HG02870 (cell line): ENCODE data around the gene ALOXE3.

Experiments used
- ATAC-seq: cut with Tn5 transposase; IDR thresholded peaks from one replicate; pipeline ENCODE4 v1.9.1; 2021; ENCODE audit warnings: mild to moderate bottlenecking, moderate library complexity; ENCODE audit not compliant: unreplicated experiment

ALOXE3 gene

DNA sequence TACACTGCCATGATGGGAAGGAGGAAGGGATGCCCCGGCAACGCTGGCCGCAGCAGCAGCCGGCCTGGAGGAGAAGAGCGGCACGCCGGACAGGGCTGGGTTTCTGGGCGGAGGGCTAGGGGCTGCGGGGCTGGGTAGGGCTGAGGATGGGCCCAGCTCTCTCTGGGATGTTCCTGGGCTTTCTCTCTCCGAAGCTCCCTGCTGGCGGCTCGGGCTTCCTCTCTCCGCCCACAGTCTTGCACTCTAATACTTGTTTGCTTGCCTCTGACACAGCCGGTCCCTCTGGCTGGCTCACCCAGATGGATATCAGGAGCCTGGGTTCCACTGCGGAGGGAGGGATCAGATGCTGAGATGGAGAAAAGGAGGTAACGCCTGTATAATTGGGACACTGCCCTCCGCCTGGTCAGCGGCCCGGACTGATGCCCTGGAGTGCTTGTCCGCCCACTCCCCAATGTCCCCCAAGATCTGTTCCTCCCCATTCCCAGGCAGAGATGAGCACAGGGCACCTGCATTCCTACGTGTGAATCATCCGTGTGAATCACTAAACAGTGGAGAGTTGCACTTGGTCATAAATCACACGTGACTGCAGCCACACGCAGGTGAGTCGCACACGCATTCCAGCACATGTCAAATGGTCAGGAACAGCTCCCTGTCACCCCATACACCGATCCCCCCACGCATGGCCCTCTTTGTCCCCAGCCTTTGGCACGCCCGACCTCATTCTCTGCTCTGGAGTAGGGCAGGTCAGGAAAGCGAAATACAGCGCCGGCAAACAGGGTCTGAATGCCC, at the start of gene ALOXE3:
Gene ALOXE3 (minus strand): TSS at position 535 of the 789 bp plus-strand sequence. CDS start 524 bp downstream, at position 11.
- ATAC-seq, result no peak

DNA sequence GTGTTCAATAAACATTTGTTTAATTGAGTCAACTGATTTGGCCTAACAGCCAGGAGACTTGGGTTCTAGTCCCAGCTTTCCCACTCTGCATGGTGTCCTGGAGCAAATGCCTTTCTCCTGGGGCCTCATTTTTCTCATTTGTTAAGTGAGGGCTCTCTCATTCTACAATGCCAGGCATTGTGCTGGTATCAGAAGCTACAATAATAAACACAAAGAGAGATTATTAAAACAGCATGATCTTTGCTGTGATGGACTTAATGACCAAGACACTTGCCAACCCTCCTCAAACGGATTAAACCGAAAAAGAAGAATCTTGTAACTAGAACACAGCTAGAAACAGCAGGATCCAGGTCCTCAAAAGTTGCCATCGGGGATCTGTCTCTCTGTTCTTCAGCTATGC, 49.2 kb upstream of the ALOXE3 start:
- no peak for ATAC-seq

DNA sequence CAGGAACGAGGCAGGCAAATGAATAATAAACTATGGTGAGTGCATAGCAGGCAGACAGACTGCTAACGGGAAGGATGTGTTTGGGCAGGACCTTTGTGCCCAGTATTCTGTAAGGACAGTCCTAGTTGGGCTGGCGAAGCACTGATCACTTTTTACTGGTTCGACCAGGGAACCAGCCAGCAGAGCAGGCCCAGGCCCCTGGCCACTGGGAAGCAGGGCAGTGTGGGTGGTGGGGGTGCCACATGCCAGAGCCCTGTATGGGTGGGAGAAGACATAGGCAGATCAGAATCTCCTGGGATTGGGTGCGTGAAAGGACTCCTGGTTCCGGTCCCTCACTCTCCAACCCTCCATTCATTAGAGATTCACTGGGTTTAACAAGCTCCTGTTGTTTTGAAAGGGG, 48.4 kb upstream of the ALOXE3 start:
- ATAC-seq, result no peak

DNA sequence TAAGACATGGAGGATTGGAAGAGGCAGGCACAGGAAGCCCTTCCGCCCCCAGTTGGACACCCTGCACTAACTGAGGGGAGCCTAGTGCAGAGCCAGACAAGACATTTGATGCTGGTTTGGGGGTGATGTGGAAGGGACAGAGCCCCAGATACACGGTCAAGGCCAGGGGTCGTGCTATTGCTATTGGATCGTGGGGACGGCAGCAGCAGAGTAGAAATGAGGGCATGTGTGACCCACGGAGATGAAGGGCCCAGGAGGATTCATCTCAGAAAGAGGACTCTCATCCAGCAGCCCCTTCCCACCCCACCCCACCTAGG, 46.5 kb upstream of the ALOXE3 start:
- ATAC-seq, result no peak

DNA sequence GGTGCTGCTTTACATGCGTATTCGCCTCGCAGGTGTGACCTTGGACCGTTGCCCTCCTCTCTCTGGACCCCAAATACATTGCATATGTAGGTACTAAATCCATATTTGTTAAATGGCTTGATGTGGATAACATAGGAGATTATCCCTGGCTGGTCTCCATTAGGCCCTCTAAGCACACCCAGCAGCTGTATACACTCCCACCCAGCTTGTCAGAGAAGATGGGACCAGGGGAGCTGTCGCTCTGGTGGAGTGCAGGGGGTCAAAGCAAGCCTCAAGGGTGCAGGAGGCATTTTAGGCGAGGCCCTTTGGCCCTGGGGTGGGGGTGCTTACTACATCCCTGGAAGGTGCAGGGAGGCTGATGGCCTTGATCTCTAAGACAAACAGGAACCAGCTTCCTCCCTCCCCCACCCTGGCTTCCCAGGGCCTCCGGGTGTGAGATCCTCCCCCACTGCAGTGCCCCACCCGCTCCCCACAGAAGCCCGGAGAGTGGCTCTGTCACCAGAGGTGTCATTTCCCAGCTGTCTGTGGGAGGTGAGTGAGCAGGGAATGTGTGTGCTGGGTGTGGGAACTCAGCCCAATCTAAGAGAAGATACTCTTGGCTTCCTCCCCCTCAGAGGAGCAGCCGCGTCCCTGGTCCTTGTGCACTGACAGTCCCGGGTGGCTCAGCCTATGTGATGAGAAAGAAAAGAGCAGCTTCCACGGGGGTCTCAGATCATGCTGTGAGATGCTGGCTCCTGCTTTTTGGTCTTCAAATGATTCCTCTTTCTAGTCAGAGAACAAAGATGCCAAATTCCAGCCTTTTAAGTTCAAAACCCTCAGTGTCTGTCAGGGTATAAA, 45.9 kb upstream of the ALOXE3 start:
- no peak for ATAC-seq

DNA sequence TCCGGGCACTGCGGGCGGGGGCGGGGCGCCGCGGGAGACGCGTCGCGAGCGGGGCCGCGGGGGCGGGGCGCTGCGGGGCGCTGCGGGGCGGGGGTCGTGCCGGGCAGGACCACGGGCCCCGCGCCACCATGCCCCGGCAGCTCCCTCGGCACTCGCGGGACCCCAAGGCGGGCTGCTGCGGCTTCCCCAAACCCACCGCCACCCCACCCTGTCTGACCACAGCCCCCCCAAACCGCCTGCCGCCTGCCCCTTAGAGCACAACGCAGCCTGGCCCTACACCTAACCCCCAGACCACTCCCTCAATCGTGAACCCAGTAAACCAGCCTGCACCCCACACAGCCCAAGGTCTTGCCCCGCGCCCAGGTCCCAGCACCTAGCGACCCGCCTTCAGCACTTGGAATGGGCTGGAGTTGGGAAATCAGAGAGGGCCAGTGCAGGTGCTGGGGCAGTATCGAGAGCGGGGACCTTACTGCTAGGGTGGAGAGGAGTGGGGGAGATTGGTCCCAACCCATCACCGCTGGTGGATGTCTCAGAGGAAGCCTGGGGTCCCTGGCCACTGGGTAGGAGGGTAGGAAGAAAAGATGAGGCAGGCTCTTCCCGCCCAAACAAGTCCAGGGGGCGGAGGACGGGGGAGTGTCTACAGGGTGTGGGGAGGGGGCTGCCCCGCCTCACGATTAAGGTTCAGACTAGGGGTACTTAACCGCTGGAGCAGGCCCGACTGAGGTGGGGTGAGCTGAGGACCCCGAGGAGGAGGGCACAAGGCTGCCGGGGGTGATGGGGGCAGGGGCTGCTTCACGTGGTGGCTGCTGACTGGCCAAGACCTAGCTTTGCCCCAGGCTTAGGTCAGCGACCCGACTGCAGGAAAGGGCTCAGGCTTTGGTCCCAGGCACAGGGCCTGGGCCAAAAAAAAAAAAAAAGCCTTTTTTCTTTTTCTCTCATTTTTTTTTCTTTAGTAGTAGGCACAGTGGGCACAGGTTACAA, 45.0 kb upstream of the ALOXE3 start:
- ATAC-seq, result no peak

DNA sequence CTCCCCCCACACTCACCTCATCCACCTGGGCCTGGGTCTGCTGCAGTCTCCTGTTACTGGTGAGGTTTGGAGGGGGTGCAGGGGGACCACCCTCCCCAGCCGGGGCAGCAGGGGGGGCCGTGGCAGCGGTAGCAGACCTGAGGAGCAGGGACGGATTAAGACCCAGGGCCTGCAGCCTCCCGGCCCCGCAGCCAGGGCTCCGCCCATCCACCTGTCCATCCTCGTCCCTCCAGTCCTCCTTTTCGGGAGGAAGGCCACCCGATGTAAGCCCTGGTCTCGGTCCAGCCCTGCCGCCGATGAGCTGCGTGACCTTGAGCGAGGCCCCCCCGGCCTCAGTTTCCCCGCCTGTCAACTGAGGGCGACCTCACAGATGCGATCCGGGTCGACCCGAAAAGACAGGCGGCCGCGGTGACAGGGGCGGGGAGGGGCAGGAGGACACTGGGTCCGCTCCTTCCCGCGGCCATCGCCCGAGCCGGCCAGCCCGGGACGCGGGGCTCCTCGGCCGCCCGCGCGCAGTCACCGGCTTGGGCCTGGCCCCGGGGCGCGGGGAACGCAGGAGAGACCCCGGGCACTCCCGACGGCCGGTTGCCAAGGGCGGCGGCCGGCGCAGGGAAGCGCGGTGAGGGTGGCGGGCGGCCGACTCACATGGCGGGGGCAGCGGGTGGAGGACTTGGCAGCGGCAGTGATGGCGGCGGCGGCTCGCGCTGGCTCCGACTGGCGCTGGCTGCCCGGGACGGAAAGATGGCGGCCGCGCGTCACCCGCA, 44.1 kb upstream of the ALOXE3 start, which contains the start of gene VAMP2:
Gene VAMP2 (minus strand): TSS at position 716 of the 764 bp plus-strand sequence. CDS start 69 bp downstream, at position 647.
- ATAC-seq, result no peak

DNA sequence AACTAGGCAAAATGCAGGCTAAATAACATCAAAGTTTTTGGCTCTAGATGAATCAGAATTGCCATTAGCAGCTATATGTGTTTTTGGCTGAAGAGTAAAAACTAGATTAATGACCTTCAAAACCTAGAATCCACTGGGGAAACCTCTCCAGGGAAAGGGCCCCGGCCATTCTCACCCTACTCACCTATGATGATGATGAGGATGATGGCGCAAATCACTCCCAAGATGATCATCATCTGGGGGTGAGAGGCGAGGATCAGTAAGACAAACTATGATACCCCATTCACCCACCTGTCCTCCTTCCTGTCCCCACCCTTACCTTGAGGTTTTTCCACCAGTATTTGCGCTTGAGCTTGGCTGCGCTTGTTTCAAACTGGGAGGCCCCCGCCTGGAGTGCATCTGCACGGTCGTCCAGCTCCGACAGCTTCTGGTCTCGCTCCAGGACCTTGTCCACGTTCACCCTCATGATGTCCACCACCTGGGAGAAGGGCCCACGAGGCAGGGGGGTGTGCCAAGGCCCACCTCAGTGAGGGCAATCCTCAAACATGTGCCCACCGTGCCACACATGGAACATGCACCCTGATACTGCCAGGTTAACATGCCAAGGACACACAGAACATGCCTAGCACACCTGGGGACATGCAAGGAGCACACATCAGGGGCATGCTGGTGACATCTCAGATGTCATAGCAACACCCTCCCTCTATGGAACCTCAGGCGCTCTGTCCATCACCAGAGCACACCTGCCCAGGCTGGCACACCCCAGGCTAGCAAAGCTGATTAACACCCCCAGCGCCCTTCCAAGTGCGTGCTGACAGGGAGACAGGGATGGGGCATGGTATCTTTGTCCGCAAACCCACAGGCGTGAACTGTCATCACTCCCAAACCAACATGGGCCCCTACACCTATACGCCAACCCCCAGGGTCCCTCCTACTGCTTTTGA, 43.2 kb upstream of the ALOXE3 start:
- ATAC-seq, result no peak

DNA sequence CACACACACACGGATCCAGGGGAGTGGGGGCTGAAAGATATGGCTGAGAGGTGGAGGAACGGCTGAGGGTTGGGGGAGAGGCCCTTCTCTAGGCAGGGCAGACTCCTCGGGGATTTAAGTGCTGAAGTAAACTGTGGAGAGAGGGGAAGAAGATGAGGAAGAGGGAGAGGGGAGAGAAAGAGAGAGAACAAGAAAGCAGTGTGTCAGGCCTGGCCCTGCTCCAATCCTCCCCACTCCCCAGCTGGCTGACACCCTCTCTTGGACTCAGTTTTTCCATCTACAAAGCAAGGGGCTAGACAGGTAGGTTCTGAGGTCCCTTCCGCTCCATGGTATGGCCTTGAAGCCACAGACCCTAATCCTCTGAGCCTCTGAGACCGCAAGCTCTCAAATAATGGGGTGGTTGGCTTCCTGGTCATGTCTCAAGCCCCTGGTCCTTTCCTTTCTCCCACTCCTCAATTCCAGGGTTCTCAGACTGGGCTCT, 42.5 kb upstream of the ALOXE3 start:
- ATAC-seq, result no peak

DNA sequence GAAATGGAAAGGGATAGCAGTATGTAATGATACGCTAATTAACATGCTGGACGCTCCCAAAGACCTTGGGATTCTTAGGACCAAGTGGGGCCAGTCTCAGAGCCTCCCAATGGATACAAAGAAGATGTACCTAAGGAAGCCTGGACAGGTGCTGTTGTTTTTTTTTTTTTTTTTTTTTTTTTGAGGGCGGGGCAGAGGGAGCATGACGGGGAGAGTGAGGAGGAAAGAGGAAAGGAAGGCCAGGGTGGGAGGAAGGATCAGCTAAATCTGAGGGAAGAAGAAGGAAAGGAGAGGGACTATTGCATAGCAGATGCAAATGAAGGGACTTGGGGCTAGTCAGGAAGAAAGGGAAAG, 41.9 kb upstream of the ALOXE3 start:
- no peak for ATAC-seq

DNA sequence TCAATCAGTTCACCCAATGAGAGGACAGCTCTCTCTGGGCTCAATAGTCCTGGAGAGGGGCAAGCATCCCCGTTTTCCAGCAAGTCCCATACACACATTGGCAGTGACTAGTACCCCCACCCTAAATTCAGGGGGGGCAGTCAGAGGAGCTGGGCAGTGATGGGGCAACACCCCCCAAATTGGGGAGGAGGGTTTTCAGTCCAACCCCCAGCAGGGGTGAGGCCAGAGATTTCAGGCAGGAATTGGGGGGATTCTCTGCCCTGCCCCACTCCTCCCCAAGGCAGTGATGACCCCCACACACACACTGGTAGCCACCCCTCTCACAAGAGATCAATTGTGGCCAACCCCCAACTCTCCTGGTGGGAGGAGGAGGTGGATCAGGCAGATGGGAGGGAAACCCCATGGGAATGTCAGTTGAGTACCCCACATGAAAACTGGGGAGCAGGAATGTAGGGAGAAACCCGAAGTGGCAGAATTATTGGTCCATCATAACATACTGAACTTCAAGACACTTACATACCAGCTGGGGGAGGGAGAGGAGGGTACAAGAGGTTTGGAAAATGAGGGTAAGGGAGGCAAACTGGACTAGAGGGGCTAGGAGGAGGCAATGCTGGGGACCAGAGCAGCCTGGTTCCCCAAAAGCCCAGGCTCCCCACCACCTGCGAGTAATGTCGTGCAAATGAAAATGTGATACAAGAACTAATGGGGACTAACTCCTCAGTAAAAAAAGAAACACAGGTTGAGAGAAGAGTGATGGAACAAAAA, 41.3 kb upstream of the ALOXE3 start:
- ATAC-seq, result no peak

DNA sequence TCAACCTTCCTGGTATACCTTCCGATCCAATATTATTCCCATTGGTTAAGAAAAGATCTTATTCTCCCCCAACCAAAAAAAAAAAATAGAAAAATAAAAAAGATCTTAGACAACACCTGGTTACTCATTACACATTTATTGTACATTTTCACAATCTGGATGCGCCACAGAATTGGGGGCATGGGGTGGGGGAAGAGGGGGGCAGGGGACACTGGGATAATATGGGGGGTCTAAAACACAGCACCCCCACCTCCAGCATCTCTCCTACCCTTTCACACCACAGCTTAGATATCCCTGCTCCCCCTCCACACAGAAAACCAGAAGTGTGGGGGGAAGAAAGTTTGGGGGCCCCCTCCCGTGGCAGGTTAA, 40.7 kb upstream of the ALOXE3 start:
- ATAC-seq, result no peak

DNA sequence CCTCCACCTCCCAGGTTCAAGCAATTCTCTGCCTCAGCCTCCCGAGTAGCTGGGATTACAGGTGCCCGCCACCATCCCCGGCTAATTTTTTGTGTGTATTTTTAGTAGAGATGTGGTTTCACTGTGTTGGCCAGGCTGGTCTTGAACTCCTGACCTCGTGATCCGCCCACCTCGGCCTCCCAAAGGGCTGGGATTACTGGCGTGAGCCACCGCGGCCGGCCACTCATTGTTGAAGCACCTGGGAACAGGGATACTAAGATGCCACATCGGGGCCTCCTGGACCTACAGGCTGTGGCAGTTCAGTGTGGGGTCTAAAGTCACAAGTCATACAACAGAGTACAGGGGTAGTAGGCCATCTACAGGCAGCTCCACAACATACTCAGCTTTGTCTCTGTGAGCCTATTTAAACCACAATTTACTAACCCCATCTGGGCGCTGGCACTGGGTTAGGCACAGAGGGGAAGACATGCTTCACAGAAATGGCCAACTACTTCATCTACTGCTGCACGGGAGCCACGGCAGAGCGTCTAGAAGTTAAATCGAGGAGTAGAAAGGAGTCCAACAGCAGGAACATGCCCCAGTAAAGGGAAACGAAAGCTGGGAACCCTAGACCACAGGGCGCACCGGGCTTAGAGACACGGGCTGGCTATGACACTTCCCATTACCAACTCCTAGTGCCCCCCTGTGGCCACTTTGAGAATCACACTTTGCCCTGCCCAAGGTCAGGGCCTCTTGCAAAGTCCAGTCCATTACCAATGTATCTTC, 40.1 kb upstream of the ALOXE3 start:
- ATAC-seq, result no peak

DNA sequence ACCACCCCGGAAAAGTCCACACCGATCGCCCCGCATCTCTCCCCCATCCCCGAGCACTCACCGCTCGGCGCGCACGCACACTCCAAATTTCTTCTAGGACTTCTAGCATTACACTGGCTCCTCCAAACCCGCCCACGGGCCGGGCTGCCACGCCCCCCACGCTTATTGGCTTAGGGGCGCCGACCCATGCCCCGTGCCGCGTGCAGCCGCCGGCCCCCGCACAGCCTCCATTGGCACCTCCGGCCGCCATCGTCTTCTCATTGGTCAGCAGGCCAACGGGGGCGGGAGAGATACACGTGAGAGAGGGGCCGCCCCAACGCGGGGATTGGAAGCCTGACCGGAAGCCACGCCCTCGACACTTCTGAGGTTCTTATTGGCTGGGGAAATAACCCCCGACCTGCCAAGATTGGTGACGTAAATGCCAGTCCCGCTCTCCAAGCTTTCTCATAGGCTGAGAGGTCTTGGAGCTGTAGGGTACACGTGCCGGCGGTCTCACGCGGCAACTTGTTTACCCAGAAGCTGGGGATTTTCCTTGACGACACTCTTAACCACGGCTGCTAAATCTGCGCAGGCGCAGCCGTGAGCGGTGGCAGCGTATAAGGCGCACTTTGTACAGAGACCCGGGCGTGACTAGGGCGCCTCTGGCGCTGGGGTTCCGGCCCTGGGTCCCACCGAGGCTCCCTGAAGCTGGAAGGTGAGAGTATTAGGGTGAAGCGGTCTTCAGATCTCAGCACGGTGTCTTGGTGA, 38.1 kb upstream of the ALOXE3 start:
- ATAC-seq, result peak; percentile 79

DNA sequence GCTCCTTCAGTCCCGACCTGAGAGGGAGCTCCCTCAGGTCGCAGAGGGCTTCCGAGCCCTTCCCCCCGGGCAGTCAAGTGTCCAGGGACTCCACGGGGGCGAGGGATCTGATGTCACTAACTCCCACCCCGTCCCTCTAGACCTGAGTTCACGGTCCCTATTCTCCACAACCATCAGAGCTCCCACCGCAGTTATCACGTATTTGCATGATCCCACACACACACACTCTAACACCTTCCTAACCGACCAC, 37.6 kb upstream of the ALOXE3 start:
- ATAC-seq, result no peak

DNA sequence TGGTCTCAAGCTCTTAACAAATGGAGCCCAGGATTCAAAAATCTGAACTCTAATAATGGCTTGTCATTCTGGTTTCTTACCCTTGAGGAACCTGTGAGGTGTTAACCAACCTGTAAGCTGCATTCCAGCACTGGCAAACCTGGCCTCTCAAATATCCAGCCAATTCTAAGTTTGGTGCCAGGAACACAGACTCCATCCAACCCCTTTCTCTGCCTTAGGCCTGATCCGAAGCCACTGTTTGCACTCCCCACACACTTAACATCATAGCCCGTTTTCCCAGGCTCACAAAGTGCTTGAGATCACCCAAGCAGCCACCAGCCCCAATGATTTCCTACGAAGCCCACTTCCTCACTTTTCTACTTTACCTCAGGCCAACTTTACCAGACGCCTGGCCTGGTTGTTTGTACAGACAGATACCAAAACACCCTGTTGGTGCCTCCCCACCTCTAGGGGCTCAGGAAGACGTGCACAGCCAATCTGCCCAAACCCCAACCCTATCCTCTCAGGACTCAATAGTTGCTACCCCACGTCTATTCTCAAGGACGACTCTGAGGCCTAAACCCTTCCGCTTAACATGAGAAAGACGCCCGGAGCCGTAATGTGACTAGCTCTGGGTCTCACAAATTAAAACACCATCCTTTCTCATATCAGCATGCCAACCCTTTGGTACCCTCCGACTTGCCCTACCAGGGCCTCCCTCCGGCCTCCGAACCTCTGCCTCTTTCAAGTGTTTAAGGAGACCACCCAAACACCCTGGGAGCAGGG, 37.1 kb upstream of the ALOXE3 start:
- ATAC-seq, result no peak
